ENCODE results near the gene SPOCK1.
"Not testable (repeated sequence)": the region's sequence is repeated elsewhere in the genome, so short reads cannot be mapped to it uniquely, and the experiment has no call there.

The SPOCK1 gene

DNA sequence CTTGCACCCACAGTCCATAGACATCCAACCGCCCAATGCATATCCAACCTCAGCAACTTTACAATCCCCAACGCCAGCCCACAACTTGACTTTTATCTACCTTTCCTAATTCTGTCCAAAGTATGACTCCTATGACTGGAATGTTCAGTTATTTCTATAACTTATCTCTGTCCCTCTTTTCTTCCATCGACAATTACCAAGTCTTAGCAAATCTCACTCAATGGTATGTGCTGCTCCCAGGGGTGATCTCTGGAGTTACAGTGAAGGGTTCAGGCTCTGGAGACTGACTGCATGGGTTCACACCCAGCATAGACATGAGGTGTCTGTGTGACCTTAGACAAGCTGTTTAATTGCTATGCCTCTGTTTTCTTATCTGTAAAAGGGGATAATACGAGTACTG lies 106.9 kb downstream of the SPOCK1 start:
- DNase-seq = no peak

DNA sequence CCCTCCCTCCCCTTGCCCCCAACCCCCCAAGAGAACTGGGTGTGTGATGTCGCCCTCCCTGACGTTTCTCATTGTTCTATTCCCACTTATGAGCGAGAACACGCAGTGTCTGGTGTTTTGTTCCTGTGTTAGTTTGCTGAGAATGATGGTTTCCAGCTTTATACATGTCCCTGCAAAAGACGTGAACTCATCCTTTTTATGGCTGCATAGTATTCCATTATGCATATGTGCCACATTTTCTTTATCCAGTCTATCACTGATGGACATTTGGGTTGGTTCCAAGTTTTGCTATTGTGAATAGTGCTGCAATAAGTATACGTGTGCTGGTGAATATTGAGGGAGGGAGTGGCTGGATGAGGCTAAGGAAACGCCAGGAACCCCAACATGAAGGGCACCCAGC lies 108.1 kb downstream of the SPOCK1 start:
- not testable (repeated sequence) for DNase-seq

DNA sequence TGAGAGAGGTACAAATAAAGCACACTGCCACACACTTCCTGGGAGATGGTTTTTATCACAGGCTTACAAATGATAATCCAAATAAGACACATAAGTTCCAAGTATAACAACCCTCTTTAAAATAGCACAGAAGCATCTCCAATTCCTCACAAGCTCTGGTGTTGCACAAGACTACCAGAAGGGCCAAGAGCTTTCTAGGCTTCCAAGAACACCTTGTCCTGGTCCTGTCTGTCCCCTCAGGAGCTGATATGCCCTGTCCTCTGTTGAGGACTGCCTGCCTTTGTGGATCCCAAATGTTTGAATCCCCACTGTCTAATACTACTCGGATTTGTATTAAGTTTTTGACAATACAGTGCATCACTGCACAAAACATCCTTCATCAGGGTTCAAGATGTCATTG lies 110.1 kb downstream of the SPOCK1 start:
- no peak for DNase-seq

DNA sequence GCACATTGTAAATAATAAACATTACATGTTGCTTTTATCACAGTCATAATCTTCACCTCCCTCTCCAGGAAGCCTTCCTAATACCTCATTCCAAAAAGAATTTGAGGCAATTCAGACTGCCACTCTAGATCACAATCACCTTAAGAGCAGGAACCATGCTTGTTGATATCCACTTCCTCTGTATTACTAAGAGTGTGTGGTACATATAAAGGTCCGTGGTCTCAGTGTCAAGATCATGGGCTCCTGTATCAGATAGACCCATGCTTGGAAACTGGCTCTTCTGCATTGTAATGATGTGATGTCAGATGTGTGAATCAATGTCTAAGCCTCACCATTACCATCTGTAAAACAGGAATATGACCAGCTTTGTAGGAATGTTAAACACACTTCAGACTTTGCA lies 114.1 kb downstream of the SPOCK1 start:
- DNase-seq = no peak

DNA sequence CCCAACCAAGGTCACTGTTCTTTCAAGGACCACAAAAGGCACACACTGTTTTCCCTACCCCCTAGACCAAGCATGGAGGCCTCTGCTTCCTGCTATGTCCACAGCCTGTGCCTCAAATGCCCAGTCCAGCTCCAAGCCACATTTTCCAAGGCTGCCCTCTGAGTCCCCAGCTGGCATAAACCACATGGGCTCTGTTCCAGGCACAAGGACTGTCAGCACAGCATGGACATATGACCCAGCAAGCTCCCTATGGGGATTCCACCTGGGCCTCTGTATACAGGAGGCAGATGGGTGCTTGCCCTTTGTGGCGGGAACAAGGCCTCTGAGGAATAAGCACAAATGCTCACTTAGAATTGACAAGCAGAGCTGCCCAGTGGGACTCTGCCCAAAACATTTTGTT lies 115.2 kb downstream of the SPOCK1 start:
- no peak for DNase-seq

- no peak for DNase-seq
These were observed 117.6 kb downstream of the SPOCK1 start for GRCh38 chr5:137381555-137381954.

DNA sequence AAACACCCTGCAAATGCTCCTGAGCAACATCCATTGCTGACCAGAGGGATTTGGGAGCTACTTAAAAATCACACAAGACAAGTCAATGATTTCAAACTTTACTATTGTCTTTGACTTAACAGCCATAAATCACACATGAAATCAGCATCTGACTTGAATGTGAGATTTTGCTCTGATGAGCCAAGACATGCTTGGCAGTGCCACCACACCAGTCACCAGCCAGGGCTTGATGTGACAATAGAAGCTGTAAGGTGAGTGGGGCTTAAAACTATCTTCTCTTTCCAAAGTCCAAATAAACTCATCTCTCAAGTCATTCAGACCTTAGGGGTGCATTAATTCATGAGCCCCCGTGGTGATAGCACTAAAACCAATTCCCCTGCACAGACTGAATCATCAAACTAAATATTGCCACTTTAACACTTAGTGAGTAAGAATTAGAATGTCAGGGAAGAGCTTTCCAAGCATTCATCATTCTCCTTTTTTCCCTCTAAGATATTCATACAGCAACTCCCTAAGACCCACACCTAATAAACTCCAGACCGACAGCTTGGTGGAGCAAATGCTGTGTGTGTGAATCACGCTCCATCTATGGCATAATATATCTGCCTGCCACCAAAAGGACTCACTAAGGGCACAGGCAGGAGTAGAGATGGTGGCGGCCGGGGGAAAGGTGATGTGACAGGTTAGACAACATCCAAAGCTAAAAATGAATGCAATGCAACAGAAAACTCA lies 119.4 kb downstream of the SPOCK1 start:
- no peak for DNase-seq

- no peak for DNase-seq
These were observed 123.2 kb downstream of the SPOCK1 start for GRCh38 chr5:137375741-137376526.

GRCh38 chr5:137374110-137374714 lies 124.9 kb downstream of the SPOCK1 start:
- DNase-seq = no peak

DNA sequence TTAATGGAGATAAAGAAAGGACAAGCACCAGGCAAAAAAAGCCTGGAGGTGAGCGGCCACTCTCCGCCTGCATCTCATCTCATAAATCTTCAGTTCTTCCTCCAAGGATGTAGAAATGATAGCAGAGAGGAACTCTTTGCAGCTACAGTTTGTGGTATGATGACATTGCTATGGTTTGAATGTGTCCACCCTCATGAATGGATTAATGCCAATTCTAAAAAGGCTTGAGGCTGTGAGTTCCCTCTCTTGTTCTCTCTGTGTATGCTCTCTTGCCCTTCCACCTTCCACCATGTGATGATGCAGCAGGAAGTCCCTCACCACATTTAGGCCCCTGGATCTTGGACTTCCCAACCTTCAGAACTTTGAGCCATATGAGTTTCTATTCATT lies 126.4 kb downstream of the SPOCK1 start:
- DNase-seq = no peak

DNA sequence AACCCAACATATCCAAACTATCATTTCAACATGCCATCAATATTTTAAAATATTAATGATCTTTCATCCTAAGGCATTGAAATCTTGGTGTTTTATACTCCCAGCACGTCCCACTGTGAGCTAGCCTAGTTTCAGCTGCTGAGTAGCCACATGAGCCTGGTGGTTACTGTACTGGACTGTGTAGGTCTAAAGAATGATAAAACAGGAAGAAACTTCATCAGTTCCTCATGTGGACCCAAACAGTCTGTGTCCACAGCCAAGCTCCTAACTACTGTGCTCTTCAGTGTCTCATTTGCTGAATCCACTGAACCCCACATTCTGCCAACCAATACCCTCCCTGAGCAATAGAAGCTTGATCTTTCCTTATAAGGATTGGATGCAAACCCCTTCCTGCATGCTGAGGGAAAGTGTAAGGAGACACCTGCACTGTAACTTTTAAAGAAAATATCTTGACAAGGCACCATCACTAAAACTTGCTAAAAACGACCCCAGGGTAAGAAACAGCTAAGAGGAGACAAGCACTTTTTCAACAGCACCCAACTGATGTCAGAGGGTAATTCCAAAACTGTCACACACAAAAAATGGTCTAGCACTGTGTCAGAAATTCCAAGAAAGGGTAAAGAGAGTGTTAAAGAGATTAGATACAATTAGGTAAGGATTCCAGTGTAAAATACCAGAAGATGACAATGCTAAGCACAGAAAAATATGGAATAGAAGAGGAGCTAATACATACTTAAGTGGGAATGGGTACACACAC lies 126.9 kb downstream of the SPOCK1 start:
- no peak for DNase-seq

DNA sequence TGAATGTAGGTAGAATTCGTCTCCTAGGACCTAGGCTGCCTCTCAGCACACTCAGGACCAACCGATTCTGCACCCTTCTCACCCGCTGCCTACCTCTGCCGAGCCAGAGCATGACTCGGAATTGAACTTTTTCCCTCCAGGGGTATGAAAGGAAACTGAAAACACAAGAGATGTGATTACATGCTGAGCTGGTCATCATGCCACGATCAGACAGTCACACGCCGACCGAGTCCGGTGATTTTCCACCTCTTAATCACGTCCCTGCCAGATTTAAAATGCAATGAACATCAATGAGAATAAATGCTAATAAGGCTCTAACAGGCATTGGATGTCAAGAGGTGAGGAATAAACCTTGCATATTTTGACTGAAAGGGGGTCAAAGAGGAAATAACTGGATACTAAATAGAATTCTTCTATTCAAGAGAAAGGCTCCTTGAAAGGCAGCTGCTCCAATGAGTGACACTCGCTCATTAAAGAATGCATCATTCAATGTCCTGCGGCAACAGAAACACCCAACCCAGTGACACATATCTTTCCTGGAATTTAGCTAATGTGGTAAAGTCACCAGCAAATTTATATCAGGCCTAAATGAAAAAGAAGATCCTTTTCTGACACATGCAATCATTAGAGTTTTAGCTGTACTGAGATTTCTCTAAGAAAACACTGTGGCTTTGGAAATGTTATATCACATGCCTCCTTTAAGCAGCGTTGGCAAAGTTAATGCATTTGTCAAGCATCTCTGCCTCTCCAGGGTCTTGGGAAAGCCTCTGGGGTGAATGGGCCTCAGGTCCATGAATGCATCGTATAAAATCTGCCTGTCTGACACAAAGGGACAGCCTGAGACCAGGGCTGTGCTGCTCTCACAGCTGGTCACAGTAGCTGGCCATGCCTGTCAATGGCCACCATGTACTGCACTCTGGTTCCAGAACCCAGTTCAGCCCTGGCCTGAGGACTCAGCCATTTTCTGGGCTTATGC lies 128.7 kb downstream of the SPOCK1 start:
- no peak for DNase-seq

- DNase-seq = no peak
These were observed 130.5 kb downstream of the SPOCK1 start for GRCh38 chr5:137368651-137369050.

- no peak for DNase-seq
These were observed 131.2 kb downstream of the SPOCK1 start for GRCh38 chr5:137367951-137368350.

DNA sequence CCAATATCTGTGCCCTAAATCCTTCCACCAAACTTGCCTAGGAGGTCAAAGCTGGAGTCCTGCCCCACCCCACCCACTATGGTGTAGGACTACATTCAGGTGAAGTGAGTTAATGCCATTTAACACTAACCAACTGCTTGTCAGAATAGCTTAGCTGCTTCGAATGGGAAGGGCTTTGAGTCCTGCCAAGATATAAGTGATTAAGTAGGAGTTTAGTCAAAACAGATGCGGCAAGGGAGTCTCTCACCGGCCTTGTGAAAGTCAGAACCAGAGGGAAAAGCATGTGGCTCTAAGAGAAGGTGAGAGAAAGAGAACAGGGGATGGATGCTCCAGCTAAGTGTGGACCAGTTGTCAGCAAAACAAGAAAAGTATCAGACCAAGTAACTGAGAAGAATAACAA lies 132.6 kb downstream of the SPOCK1 start:
- no peak for DNase-seq

GRCh38 chr5:137365126-137365865 lies 133.8 kb downstream of the SPOCK1 start:
- DNase-seq = no peak

DNA sequence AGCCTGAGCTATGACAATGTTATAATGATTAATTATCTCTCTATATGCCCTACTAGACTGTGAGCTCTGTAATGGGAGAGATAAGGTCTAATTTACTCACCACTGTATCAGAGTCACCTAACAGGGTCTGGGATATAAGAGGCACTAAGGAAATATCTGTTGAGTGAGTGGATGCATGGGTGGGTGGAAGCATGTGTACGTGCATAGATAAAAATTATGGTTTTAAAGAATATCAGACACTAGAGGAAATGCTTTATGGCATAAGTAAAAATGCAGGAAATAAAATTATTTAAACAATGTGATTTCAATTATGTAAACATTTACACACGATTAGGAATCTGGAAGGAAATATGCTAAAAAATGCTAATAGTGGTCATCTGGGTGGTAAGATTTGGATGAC lies 137.8 kb downstream of the SPOCK1 start:
- DNase-seq = no peak

DNA sequence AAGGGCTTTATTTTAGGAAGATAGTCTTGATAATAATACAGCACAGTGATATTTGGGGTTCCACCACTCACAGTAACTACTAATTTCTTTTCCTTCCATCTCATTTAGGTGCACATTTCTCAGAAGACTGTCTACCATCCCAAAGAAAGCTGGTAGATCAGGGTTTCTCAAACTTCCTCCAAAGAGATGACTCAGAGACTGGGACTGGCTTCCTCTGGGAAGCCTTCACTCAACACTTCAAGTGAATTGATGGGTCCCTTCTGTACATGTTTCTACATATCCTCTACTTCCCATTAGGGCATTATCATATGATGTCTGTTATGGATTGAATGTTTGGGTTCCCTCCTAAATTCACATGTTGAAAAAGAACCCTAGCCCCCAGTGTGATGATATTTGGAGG lies 138.5 kb downstream of the SPOCK1 start:
- DNase-seq = no peak

- no peak for DNase-seq
These were observed 139.2 kb downstream of the SPOCK1 start for GRCh38 chr5:137359941-137360340.

DNA sequence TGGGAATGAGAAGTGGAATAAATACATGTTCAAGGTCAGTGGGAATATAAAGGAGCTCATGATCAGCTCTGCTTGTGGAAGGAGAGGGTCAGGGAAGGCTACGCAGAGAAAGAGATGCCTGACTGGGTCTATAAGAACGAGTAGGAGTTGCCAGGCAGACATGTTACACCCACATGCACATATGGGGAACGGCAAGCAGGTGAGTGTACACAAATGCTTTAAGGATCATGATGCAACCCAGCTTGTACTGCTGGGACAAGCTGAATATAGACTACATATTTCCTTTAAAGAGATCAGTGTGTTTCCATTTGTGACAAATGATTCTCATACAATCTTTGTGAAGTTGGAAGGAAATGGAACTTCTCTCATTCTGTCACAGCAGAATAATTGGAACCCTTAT lies 141.7 kb downstream of the SPOCK1 start:
- DNase-seq = no peak

GRCh38 chr5:137356127-137356526 lies 143.0 kb downstream of the SPOCK1 start:
- no peak for DNase-seq
